ENCODE results near the gene NINL.

The NINL gene

GRCh38 chr20:25573288-25574251, 11.8 kb downstream of the NINL start:
- no peak overlapping the region for H3K4me3 ChIP-seq (ENCODE audit: low read depth, low read length)
- TF ChIP-seq MAX (IDR thresholded peaks at IDR 0.05; ENCODE audit: low read depth, low read length) = no peak
- TF ChIP-seq POLR2A (IDR thresholded peaks at IDR 0.05; ENCODE audit: extremely low read depth, insufficient read length) = no peak
- TF ChIP-seq CTCF (IDR thresholded peaks at IDR 0.05; ENCODE audit: low read depth, low read length) = no peak
- no peak for TF ChIP-seq MYC (IDR thresholded peaks at IDR 0.05; ENCODE audit: low read depth, low read length)
- DNase-seq (ENCODE audit: low read depth) = no peak

- DNase-seq (ENCODE audit: low read depth) = no peak
- H3K4me3 ChIP-seq (ENCODE audit: low read depth, low read length) = no peak overlapping the region
- TF ChIP-seq MYC (IDR thresholded peaks at IDR 0.05; ENCODE audit: low read depth, low read length) (no peak), CTCF (IDR thresholded peaks at IDR 0.05; ENCODE audit: low read depth, low read length) (no peak), POLR2A (IDR thresholded peaks at IDR 0.05; ENCODE audit: extremely low read depth, insufficient read length) (no peak), MAX (IDR thresholded peaks at IDR 0.05; ENCODE audit: low read depth, low read length) (no peak)
These were observed 13.5 kb downstream of the NINL start for GRCh38 chr20:25571817-25572216.

- TF ChIP-seq CTCF (IDR thresholded peaks at IDR 0.05; ENCODE audit: low read depth, low read length) (no peak), POLR2A (IDR thresholded peaks at IDR 0.05; ENCODE audit: extremely low read depth, insufficient read length) (no peak), MYC (IDR thresholded peaks at IDR 0.05; ENCODE audit: low read depth, low read length) (no peak), MAX (IDR thresholded peaks at IDR 0.05; ENCODE audit: low read depth, low read length) (no peak)
- H3K4me3 ChIP-seq (ENCODE audit: low read depth, low read length) = no peak overlapping the region
- no peak for DNase-seq (ENCODE audit: low read depth)
These were observed 14.1 kb downstream of the NINL start for GRCh38 chr20:25571240-25571639.

GRCh38 chr20:25570148-25570530, 15.2 kb downstream of the NINL start:
- no peak overlapping the region for H3K4me3 ChIP-seq (ENCODE audit: low read depth, low read length)
- TF ChIP-seq POLR2A (IDR thresholded peaks at IDR 0.05; ENCODE audit: extremely low read depth, insufficient read length) (no peak), MAX (IDR thresholded peaks at IDR 0.05; ENCODE audit: low read depth, low read length) (no peak), MYC (IDR thresholded peaks at IDR 0.05; ENCODE audit: low read depth, low read length) (no peak), CTCF (IDR thresholded peaks at IDR 0.05; ENCODE audit: low read depth, low read length) (no peak)
- no peak for DNase-seq (ENCODE audit: low read depth)

GRCh38 chr20:25567286-25567685, 18.0 kb downstream of the NINL start:
- no peak for TF ChIP-seq MYC (IDR thresholded peaks at IDR 0.05; ENCODE audit: low read depth, low read length)
- TF ChIP-seq CTCF (IDR thresholded peaks at IDR 0.05; ENCODE audit: low read depth, low read length) = no peak
- DNase-seq (ENCODE audit: low read depth) = no peak
- H3K4me3 ChIP-seq (ENCODE audit: low read depth, low read length) = no peak overlapping the region

All from NB4 (cell line).